HepG2 (cell line): ENCODE data around the gene ATF6. TPM values are rescaled to one million over a fixed set of nuclear protein-coding genes. Genes with fewer than 3 reads are reported as not detected.

Source experiments
- AHR ChIP-seq: IDR thresholded peaks from 2 replicates; pipeline ENCODE4 v1.6.1; 2018; ENCODE audit warnings: missing genetic modification reagents, missing compliant biosample characterization
- CBX5 ChIP-seq: sonication (generic); formaldehyde crosslinking; IDR thresholded peaks from 2 replicates; pipeline ENCODE4 v1.4.0; 2020; ENCODE audit warnings: missing genetic modification reagents, borderline replicate concordance
- DR1 ChIP-seq: sonication (generic); formaldehyde crosslinking; IDR thresholded peaks from 2 replicates; pipeline ENCODE4 v1.8.0; 2021; ENCODE audit warnings: mild to moderate bottlenecking, missing genetic modification reagents, inconsistent platforms
- IRX3 ChIP-seq: sonication (generic); formaldehyde crosslinking; IDR thresholded peaks from 2 replicates; pipeline ENCODE4 v1.8.1; 2023; ENCODE audit warnings: mild to moderate bottlenecking, low read depth, missing genetic modification reagents, borderline replicate concordance
- KDM3A ChIP-seq: IDR thresholded peaks from 2 replicates; pipeline ENCODE4 v1.6.1; 2018; ENCODE audit warnings: low read depth, missing compliant biosample characterization
- KLF11 ChIP-seq: IDR thresholded peaks from 2 replicates; pipeline ENCODE4 v1.6.1; 2016; ENCODE audit warnings: missing compliant biosample characterization
- TBX2 ChIP-seq: sonication (generic); formaldehyde crosslinking; IDR thresholded peaks from 2 replicates; pipeline ENCODE4 v1.5.0; 2020; ENCODE audit warnings: missing genetic modification reagents, mild to moderate bottlenecking, borderline replicate concordance
- THAP11 ChIP-seq: IDR thresholded peaks from 2 replicates; pipeline ENCODE4 v1.6.1; 2016; ENCODE audit warnings: missing biosample characterization, missing genetic modification reagents
- THYN1 ChIP-seq: sonication (generic); formaldehyde crosslinking; IDR thresholded peaks from 2 replicates; pipeline ENCODE4 v1.8.1; 2023; ENCODE audit warnings: low read depth, mild to moderate bottlenecking, moderate library complexity, missing genetic modification reagents, borderline replicate concordance
- U2AF1 ChIP-seq: fragments of 200-400 bp; formaldehyde crosslinking; optimal IDR thresholded peaks from 2 replicates; pipeline ENCODE3; 2017; ENCODE audit warnings: mild to moderate bottlenecking, low read depth, low read length
- ZBTB42 ChIP-seq: sonication (generic); formaldehyde crosslinking; IDR thresholded peaks from 2 replicates; pipeline ENCODE4 v1.5.0; 2020; ENCODE audit warnings: mild to moderate bottlenecking, missing genetic modification reagents
- ZFP36L1 ChIP-seq: sonication (generic); formaldehyde crosslinking; IDR thresholded peaks from 2 replicates; pipeline ENCODE4 v1.8.0; 2022; ENCODE audit warnings: mild to moderate bottlenecking, missing genetic modification reagents, moderate library complexity
- ZNF260 ChIP-seq: sonication (generic); formaldehyde crosslinking; IDR thresholded peaks from 2 replicates; pipeline ENCODE4 v1.4.0; 2020; ENCODE audit warnings: missing genetic modification reagents, low read depth, mild to moderate bottlenecking, borderline replicate concordance
- ZNF329 ChIP-seq: sonication (generic); formaldehyde crosslinking; IDR thresholded peaks from 2 replicates; pipeline ENCODE4 v1.9.0; 2021; ENCODE audit warnings: low read depth, mild to moderate bottlenecking, missing genetic modification reagents
- polyA plus RNA-seq, 8 experiments: library from polyadenylated mRNA; depleted of rRNA in 3 of 8; stranded (reverse) in 7 of 8; unstranded in 1 of 8; fragments of >200 nt; fragmentation: Illumina TruSeq in 4 of 8; extraction: Trizol in 4 of 8; gene quantifications; 2 replicates each; pipeline versions ENCODE4 v1.2.1 to v1.2.3, GENCODE V29; 2011 to 2016; ENCODE audit warnings: low read depth in 4 of 8, missing spikeins in 1 of 8, mixed read lengths in 1 of 8; ENCODE audit not compliant: insufficient read depth in 1 of 8
- total RNA-seq, 5 experiments: library from RNA; depleted of rRNA; stranded (reverse); fragments of >200 nt; fragmentation: Illumina TruSeq; extraction: Trizol; gene quantifications; 2 replicates each; pipeline ENCODE4 v1.2.3, GENCODE V29; 2016; ENCODE audit warnings: low read depth in 1 of 5
- TF ChIP-seq, protein P1 (sequence below): sonication (generic); formaldehyde crosslinking; IDR thresholded peaks from 2 replicates; pipeline ENCODE4 v1.4.0; 2020; ENCODE audit warnings: missing genetic modification reagents, borderline replicate concordance
- TF ChIP-seq, protein P2 (sequence below): sonication (generic); formaldehyde crosslinking; IDR thresholded peaks from 2 replicates; pipeline ENCODE4 v1.8.0; 2022; ENCODE audit warnings: low read depth, missing genetic modification reagents
- TF ChIP-seq, protein P3 (sequence below): IDR thresholded peaks from 2 replicates; pipeline ENCODE4 v1.6.1; 2018; ENCODE audit warnings: missing genetic modification reagents
- TF ChIP-seq, protein P4 (sequence below): sonication (generic); formaldehyde crosslinking; IDR thresholded peaks from 2 replicates; pipeline ENCODE4 v1.4.0; 2020; ENCODE audit warnings: mild to moderate bottlenecking, missing genetic modification reagents
- TF ChIP-seq, protein P5 (sequence below): sonication (generic); formaldehyde crosslinking; IDR thresholded peaks from 2 replicates; pipeline ENCODE4 v1.8.0; 2023; ENCODE audit warnings: mild to moderate bottlenecking, missing genetic modification reagents

ATF6 gene
- total and polyA plus RNA-seq, 2 of the 13 experiments (the other 11 are each of a cell fraction or from before 2014, with no cell fraction given): 13.2 to 14.5 TPM

DNA sequence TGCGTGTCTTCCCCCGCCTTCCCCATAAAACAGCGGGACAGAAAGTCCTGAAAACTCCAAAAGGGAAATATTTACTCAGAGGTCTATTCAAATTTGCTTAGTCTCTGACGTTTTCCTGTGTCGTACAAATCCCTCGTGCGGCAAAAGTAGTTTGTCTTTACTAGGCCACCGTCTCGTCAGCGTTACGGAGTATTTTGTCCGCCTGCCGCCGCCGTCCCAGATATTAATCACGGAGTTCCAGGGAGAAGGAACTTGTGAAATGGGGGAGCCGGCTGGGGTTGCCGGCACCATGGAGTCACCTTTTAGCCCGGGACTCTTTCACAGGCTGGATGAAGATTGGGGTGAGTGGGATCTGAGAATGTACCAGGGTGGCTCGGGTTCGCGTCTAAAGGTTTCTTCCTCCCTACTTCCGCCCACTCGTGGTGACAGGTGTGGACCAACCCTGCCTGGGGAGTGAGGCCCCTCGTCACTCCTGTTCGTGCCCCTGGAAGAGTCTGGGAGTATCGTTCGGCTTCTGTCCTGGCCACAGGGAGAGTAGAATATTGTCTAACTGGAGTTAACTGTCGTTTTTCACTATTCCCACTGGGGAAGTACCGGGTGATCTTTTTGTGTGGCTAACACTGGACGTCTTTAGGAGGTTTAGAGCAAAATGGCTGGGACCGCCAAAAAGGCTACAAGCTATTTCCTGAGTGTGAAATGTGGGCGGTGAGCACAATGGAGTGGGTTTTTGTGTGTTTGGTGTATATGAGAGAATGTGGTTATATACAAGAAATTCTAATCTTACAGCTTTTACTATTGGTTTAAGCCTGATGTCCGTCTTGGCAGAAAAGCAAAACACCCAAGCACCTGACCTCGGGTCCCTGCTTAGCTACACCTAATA is at the start of gene ATF6 (continued):
- TF ChIP-seq, protein P1, sequence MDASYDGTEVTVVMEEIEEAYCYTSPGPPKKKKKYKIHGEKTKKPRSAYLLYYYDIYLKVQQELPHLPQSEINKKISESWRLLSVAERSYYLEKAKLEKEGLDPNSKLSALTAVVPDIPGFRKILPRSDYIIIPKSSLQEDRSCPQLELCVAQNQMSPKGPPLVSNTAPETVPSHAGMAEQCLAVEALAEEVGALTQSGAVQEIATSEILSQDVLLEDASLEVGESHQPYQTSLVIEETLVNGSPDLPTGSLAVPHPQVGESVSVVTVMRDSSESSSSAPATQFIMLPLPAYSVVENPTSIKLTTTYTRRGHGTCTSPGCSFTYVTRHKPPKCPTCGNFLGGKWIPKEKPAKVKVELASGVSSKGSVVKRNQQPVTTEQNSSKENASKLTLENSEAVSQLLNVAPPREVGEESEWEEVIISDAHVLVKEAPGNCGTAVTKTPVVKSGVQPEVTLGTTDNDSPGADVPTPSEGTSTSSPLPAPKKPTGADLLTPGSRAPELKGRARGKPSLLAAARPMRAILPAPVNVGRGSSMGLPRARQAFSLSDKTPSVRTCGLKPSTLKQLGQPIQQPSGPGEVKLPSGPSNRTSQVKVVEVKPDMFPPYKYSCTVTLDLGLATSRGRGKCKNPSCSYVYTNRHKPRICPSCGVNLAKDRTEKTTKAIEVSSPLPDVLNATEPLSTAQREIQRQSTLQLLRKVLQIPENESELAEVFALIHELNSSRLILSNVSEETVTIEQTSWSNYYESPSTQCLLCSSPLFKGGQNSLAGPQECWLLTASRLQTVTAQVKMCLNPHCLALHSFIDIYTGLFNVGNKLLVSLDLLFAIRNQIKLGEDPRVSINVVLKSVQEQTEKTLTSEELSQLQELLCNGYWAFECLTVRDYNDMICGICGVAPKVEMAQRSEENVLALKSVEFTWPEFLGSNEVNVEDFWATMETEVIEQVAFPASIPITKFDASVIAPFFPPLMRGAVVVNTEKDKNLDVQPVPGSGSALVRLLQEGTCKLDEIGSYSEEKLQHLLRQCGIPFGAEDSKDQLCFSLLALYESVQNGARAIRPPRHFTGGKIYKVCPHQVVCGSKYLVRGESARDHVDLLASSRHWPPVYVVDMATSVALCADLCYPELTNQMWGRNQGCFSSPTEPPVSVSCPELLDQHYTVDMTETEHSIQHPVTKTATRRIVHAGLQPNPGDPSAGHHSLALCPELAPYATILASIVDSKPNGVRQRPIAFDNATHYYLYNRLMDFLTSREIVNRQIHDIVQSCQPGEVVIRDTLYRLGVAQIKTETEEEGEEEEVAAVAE (CRISPR knock-in tag): 0 out of 2 replicates have a peak, but pooled peaks have one; percentile 32
- TF ChIP-seq THAP11 (CRISPR knock-in tag) (peak; percentile 93), ZNF329 (CRISPR knock-in tag) (no peak), THYN1 (no peak), ZFP36L1 (CRISPR knock-in tag) (no peak), TBX2 (CRISPR knock-in tag) (peak; percentile 71), AHR (CRISPR knock-in tag) (no peak), ZBTB42 (CRISPR knock-in tag) (no peak), IRX3 (CRISPR knock-in tag) (0 out of 2 replicates have a peak, but pooled peaks have one; percentile 14), KDM3A (CRISPR knock-in tag) (no peak; the same call in 1 of the 2 replicates), CBX5 (CRISPR knock-in tag) (no peak; the same call in 1 of the 2 replicates), KLF11 (CRISPR knock-in tag) (peak; percentile 62; the same call in 1 of the 2 replicates), DR1 (CRISPR knock-in tag) (peak; percentile 73), ZNF260 (no peak), U2AF1 (no peak)
- TF ChIP-seq, protein P2, sequence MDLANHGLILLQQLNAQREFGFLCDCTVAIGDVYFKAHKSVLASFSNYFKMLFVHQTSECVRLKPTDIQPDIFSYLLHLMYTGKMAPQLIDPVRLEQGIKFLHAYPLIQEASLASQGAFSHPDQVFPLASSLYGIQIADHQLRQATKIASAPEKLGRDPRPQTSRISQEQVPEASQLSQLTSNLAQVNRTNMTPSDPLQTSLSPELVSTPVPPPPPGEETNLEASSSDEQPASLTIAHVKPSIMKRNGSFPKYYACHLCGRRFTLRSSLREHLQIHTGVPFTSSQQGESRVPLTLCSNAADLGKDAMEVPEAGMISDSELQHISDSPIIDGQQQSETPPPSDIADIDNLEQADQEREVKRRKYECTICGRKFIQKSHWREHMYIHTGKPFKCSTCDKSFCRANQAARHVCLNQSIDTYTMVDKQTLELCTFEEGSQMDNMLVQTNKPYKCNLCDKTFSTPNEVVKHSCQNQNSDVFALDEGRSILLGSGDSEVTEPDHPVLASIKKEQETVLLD (CRISPR knock-in tag): no peak
- TF ChIP-seq, protein P3, sequence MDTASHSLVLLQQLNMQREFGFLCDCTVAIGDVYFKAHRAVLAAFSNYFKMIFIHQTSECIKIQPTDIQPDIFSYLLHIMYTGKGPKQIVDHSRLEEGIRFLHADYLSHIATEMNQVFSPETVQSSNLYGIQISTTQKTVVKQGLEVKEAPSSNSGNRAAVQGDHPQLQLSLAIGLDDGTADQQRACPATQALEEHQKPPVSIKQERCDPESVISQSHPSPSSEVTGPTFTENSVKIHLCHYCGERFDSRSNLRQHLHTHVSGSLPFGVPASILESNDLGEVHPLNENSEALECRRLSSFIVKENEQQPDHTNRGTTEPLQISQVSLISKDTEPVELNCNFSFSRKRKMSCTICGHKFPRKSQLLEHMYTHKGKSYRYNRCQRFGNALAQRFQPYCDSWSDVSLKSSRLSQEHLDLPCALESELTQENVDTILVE (CRISPR knock-in tag): peak; percentile 73; the same call in 1 of the 2 replicates
- TF ChIP-seq, protein P4, sequence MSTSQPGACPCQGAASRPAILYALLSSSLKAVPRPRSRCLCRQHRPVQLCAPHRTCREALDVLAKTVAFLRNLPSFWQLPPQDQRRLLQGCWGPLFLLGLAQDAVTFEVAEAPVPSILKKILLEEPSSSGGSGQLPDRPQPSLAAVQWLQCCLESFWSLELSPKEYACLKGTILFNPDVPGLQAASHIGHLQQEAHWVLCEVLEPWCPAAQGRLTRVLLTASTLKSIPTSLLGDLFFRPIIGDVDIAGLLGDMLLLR (CRISPR knock-in tag): no peak
- TF ChIP-seq, protein P5, sequence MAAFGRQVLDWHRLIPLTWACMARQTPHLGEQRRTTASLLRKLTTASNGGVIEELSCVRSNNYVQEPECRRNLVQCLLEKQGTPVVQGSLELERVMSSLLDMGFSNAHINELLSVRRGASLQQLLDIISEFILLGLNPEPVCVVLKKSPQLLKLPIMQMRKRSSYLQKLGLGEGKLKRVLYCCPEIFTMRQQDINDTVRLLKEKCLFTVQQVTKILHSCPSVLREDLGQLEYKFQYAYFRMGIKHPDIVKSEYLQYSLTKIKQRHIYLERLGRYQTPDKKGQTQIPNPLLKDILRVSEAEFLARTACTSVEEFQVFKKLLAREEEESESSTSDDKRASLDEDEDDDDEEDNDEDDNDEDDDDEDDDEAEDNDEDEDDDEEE (CRISPR knock-in tag): no peak
